ENCODE data around the gene ZNF580. TPM values are rescaled to one million over a fixed set of nuclear protein-coding genes. Genes with fewer than 3 reads are reported as not detected.

ZNF580 gene
- total and polyA plus RNA-seq, 2 of the 13 experiments (the other 11 are each of a cell fraction or from before 2014, with no cell fraction given) = 4.4 to 6.0 TPM

GRCh38 chr19:55647732-55648584, 7.2 kb downstream of the ZNF580 start, which contains the start of gene CCDC106 (continued):
- peak; percentile 47; the same call in 1 of the 2 replicates for TF ChIP-seq MAZ (IDR thresholded peaks at IDR 0.05; ENCODE audit: borderline replicate concordance, low read depth, low read length)
- peak; percentile 91 for TF ChIP-seq MAZ (CRISPR knock-in tag; IDR thresholded peaks at IDR 0.05; ENCODE audit: low read depth)
- TF ChIP-seq ZEB1 (IDR thresholded peaks at IDR 0.05; ENCODE audit: insufficient replicate concordance, low read depth) = peak; percentile 55
- no peak for TF ChIP-seq ZNF850 (CRISPR knock-in tag; conservative IDR thresholded peaks at IDR 0.05)
- TF ChIP-seq ZNF263 (CRISPR knock-in tag; IDR thresholded peaks at IDR 0.05) = peak; percentile 8; the same call in 1 of the 2 replicates
- TF ChIP-seq ZNF816 (CRISPR knock-in tag; IDR thresholded peaks at IDR 0.05; ENCODE audit: borderline replicate concordance) = no peak
- 0 out of 2 replicates have a peak, but pooled peaks have one; percentile 33 for TF ChIP-seq TMF1 (CRISPR knock-in tag; IDR thresholded peaks at IDR 0.05; ENCODE audit: low read depth)
- TF ChIP-seq HNF1A (IDR thresholded peaks at IDR 0.05; ENCODE audit: low read depth) = no peak
- TF ChIP-seq HNF1A (CRISPR knock-in tag; IDR thresholded peaks at IDR 0.05; ENCODE audit: borderline replicate concordance) = peak; percentile 61; the same call in 1 of the 2 replicates
- TF ChIP-seq ATM (IDR thresholded peaks at IDR 0.05; ENCODE audit: borderline replicate concordance) = no peak
- 0 out of 2 replicates have a peak, but pooled peaks have one; percentile 45 for TF ChIP-seq MYC (CRISPR knock-in tag; IDR thresholded peaks at IDR 0.05; ENCODE audit: borderline replicate concordance)
- TF ChIP-seq U2AF2 (IDR thresholded peaks at IDR 0.05; ENCODE audit: low read depth, low read length) = no peak
- TF ChIP-seq KLF11 (CRISPR knock-in tag; IDR thresholded peaks at IDR 0.05) = 0 out of 2 replicates have a peak, but pooled peaks have one; percentile 58
- no peak for TF ChIP-seq PITX1 (CRISPR knock-in tag; IDR thresholded peaks at IDR 0.05)
- peak; percentile 65; the same call in 1 of the 2 replicates for TF ChIP-seq ARNTL (CRISPR knock-in tag; IDR thresholded peaks at IDR 0.05)
- TF ChIP-seq HIVEP1 (CRISPR knock-in tag; IDR thresholded peaks at IDR 0.05) = 0 out of 2 replicates have a peak, but pooled peaks have one; percentile 38
- TF ChIP-seq PPARG (CRISPR knock-in tag; conservative IDR thresholded peaks at IDR 0.05) = no peak; the same call in 1 of the 2 replicates
- peak; percentile 68 for TF ChIP-seq KDM2A (CRISPR knock-in tag; IDR thresholded peaks at IDR 0.05; ENCODE audit: borderline replicate concordance, low read depth)
- no peak for TF ChIP-seq PRMT3 (CRISPR knock-in tag; IDR thresholded peaks at IDR 0.05; ENCODE audit: borderline replicate concordance, low read depth)
- TF ChIP-seq, protein P1, sequence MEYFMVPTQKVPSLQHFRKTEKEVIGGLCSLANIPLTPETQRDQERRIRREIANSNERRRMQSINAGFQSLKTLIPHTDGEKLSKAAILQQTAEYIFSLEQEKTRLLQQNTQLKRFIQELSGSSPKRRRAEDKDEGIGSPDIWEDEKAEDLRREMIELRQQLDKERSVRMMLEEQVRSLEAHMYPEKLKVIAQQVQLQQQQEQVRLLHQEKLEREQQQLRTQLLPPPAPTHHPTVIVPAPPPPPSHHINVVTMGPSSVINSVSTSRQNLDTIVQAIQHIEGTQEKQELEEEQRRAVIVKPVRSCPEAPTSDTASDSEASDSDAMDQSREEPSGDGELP (IDR thresholded peaks at IDR 0.05; ENCODE audit: borderline replicate concordance, low read depth) = no peak
- TF ChIP-seq SOX5 (CRISPR knock-in tag; IDR thresholded peaks at IDR 0.05; ENCODE audit: borderline replicate concordance) = no peak
- TF ChIP-seq, protein P2, sequence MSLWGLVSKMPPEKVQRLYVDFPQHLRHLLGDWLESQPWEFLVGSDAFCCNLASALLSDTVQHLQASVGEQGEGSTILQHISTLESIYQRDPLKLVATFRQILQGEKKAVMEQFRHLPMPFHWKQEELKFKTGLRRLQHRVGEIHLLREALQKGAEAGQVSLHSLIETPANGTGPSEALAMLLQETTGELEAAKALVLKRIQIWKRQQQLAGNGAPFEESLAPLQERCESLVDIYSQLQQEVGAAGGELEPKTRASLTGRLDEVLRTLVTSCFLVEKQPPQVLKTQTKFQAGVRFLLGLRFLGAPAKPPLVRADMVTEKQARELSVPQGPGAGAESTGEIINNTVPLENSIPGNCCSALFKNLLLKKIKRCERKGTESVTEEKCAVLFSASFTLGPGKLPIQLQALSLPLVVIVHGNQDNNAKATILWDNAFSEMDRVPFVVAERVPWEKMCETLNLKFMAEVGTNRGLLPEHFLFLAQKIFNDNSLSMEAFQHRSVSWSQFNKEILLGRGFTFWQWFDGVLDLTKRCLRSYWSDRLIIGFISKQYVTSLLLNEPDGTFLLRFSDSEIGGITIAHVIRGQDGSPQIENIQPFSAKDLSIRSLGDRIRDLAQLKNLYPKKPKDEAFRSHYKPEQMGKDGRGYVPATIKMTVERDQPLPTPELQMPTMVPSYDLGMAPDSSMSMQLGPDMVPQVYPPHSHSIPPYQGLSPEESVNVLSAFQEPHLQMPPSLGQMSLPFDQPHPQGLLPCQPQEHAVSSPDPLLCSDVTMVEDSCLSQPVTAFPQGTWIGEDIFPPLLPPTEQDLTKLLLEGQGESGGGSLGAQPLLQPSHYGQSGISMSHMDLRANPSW (CRISPR knock-in tag; IDR thresholded peaks at IDR 0.05; ENCODE audit: borderline replicate concordance) = no peak
